Skeletal muscle satellite cell (primary cell): ENCODE results near the gene PSTPIP1.

Source experiments
- H3K27me3 ChIP-seq: 2 replicates; pipeline ENCODE4 v1.7.0; 2013; ENCODE audit warnings: low read length; ENCODE audit not compliant: control insufficient read depth, insufficient read depth
- H3K36me3 ChIP-seq: 2 replicates; pipeline ENCODE4 v1.7.0; 2013; ENCODE audit warnings: mild to moderate bottlenecking, control low read depth, low read length; ENCODE audit not compliant: insufficient read depth
- H3K4me1 ChIP-seq: 2 replicates; pipeline ENCODE4 v1.7.0; 2013; ENCODE audit warnings: low read length; ENCODE audit not compliant: control insufficient read depth, insufficient read depth
- H3K4me2 ChIP-seq: 2 replicates; pipeline ENCODE4 v1.7.0; 2013; ENCODE audit warnings: mild to moderate bottlenecking, low read length
- H3K4me3 ChIP-seq: 2 replicates; pipeline ENCODE4 v1.7.0; 2013; ENCODE audit warnings: low read length
- H3K9ac ChIP-seq: 2 replicates; pipeline ENCODE4 v1.7.0; 2013; ENCODE audit warnings: mild to moderate bottlenecking, low read depth, low read length, moderate library complexity
- H3K9me3 ChIP-seq: replicated peaks from 2 replicates; pipeline ENCODE4 v1.7.0; 2013; ENCODE audit warnings: mild to moderate bottlenecking, control low read depth, low read length

PSTPIP1 gene

GRCh38 chr15:77004189-77004588 lies 9.3 kb downstream of the PSTPIP1 start:
- H3K27me3 ChIP-seq: peaks cover 30% of the 10 kb centered on the region
- no peak overlapping the region for H3K9ac ChIP-seq
- no peaks in the 10 kb centered on the region for H3K9me3 ChIP-seq
- H3K36me3 ChIP-seq: no peaks in the 10 kb centered on the region
- no peak overlapping the region for H3K4me2 ChIP-seq
- H3K4me1 ChIP-seq: no peaks in the 10 kb centered on the region
- no peak overlapping the region for H3K4me3 ChIP-seq

DNA sequence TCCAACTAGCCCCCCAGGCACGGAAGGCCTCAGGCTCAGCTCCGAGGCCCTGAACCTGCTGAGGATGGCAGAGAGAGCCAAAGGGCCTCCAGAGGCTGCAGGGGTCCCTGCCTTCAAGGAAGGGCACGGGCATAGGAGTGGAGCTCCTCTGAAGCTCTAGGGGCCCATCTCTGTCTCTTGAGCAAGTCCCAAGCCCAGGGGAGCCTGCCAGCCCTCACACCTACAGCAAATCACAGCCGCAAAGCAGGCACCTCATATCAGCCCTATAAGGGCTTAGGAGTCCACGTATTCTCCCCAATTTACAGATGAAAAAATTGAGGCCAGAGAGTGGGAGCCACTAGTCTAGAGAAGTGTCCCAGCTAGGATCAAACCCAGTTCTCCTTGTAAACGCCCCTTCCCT lies 14.2 kb downstream of the PSTPIP1 start:
- H3K36me3 ChIP-seq: no peaks in the 10 kb centered on the region
- H3K4me3 ChIP-seq: no peak overlapping the region
- no peak overlapping the region for H3K4me2 ChIP-seq
- no peak overlapping the region for H3K9ac ChIP-seq
- H3K9me3 ChIP-seq: no peaks in the 10 kb centered on the region
- H3K4me1 ChIP-seq: no peaks in the 10 kb centered on the region
- peaks cover 39% of the 10 kb centered on the region for H3K27me3 ChIP-seq

DNA sequence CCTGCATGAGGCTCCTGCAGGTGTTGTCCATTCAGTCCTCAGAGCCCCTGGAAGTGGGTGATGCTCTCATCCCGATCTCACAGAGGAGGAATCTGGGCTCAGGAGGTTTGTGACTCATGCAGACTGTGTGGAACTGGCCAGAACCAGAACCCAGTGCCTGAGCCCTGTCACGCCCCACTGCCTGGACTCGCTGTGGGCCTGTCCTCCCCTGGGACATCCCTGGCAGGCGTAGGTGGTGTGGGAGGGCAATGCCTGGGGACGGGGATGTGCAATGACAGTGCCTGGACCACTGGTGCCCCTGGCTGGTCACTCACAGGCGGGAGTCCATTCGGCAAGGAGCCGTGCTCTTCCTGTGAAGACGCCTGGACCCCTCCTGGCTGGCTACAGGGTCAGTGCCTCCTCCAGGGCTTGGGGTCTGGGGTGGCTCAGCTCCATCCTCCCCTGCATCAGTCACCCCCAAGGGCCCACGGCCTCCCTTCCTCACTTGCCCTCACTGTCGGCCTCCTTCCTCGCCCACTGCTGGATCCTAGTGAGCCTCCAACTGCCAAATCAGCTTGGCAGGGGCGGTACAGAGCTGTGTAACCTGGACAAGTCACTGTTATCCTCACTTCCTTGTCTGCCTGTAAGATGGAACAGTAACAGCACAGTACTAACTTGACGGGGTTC lies 14.9 kb downstream of the PSTPIP1 start:
- Histone ChIP-seq H3K4me3 (no peak overlapping the region), H3K27me3 (peaks cover 39% of the 10 kb centered on the region), H3K4me1 (no peaks in the 10 kb centered on the region), H3K36me3 (no peaks in the 10 kb centered on the region), H3K9ac (no peak overlapping the region), H3K9me3 (no peaks in the 10 kb centered on the region), H3K4me2 (no peak overlapping the region)

- no peaks in the 10 kb centered on the region for H3K36me3 ChIP-seq
These were observed 15.4 kb downstream of the PSTPIP1 start for GRCh38 chr15:77010312-77010686.

GRCh38 chr15:77010857-77011256 lies 15.9 kb downstream of the PSTPIP1 start:
- Histone ChIP-seq H3K27me3 (peaks cover 35% of the 10 kb centered on the region), H3K9me3 (no peaks in the 10 kb centered on the region), H3K9ac (no peak overlapping the region), H3K36me3 (no peaks in the 10 kb centered on the region), H3K4me3 (no peak overlapping the region), H3K4me1 (no peaks in the 10 kb centered on the region), H3K4me2 (no peak overlapping the region)

More at GRCh38 chr15:77010312-77010686, 15.4 kb downstream of the PSTPIP1 start:
- no peak overlapping the region for H3K9ac ChIP-seq
- no peaks in the 10 kb centered on the region for H3K4me1 ChIP-seq
- H3K27me3 ChIP-seq: peaks cover 39% of the 10 kb centered on the region
- H3K4me2 ChIP-seq: no peak overlapping the region
- no peak overlapping the region for H3K4me3 ChIP-seq
- H3K9me3 ChIP-seq: no peaks in the 10 kb centered on the region

DNA sequence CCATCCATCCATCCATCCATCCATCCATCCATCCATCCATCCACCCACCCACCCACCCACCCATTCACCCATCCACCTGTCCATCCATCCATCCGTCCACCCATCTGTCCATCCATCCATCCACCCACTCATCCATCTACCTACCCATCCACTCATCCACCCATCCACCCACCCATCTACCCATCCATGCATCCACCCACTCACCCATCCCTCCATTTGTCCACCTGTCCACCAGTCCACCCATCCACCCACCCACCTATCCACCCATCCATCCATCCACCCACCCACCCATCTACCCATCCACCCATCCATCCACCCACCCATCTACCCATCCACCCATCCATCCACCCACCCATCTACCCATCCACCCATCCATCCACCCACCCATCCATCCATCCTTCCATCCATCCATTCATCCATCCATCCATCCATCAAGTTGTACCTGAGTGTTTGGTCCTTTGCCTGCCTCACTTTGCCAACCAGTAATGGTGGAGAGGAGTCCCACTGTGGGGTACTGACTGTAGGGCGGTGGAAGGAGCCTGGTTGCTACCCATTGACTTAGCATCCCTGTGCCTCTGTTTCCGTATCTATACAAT lies 17.3 kb downstream of the PSTPIP1 start:
- peaks cover 25% of the 10 kb centered on the region for H3K27me3 ChIP-seq
- H3K9ac ChIP-seq: no peak overlapping the region
- no peaks in the 10 kb centered on the region for H3K4me1 ChIP-seq
- no peak overlapping the region for H3K4me2 ChIP-seq
- no peaks in the 10 kb centered on the region for H3K36me3 ChIP-seq
- H3K9me3 ChIP-seq: no peaks in the 10 kb centered on the region
- H3K4me3 ChIP-seq: no peak overlapping the region

GRCh38 chr15:77012868-77013267 lies 17.9 kb downstream of the PSTPIP1 start:
- peaks cover 24% of the 10 kb centered on the region for H3K27me3 ChIP-seq
- no peak overlapping the region for H3K4me3 ChIP-seq
- H3K9me3 ChIP-seq: no peaks in the 10 kb centered on the region
- H3K9ac ChIP-seq: no peak overlapping the region
- H3K4me2 ChIP-seq: no peak overlapping the region
- H3K36me3 ChIP-seq: no peaks in the 10 kb centered on the region
- no peaks in the 10 kb centered on the region for H3K4me1 ChIP-seq

- Histone ChIP-seq H3K4me3 (no peak overlapping the region), H3K9ac (no peak overlapping the region), H3K27me3 (peaks cover 18% of the 10 kb centered on the region), H3K36me3 (no peaks in the 10 kb centered on the region), H3K4me2 (no peak overlapping the region), H3K4me1 (no peaks in the 10 kb centered on the region), H3K9me3 (no peaks in the 10 kb centered on the region)
These were observed 18.8 kb downstream of the PSTPIP1 start for GRCh38 chr15:77013776-77014131.

DNA sequence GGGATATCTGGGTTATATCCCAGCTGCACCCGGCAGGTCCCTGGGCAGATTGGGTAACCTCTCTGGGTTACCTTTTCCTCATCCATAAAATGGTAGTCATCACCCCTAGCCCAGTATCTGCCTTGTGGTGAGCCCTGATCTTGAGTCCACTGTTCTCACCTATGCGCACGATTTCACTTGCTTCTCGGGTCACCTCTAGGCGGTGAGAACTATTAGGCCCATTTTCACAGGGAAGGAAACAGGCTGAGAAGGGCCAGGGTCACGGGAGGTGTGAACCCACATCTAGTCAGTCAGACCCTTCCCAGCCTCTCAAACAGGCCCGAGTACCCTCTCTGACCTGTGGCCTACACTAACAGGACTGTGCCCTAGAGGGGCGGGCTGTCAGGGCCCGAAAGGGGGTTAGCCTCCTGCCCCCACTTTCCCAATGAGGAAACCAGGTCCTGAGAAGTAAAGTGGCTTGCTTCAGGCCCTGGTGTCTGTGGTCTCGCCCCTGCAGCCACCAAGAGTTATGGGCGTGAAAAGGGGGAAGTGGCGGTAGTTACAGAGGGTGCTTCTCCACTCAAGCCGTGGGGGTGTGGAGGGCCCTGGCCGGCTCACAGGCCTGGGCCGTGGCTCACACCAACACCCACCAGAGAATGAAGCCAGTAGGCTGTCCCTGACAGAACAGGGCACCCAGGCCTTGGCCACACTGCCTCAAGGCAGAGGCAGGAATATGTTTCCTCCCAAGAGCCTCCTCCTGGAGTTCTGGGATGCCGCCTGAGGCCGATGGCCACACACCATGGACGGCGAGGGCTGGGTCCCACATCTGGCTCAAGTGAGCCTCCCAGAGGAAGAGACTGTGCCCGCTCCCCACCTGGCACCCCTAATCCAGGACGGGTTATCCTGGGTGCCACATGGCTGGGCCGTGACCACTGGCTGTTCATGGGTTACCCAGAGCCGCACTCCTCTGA lies 19.5 kb downstream of the PSTPIP1 start:
- H3K4me1 ChIP-seq: no peaks in the 10 kb centered on the region
- H3K36me3 ChIP-seq: no peaks in the 10 kb centered on the region
- no peak overlapping the region for H3K9ac ChIP-seq
- H3K27me3 ChIP-seq: peaks cover 12% of the 10 kb centered on the region
- no peak overlapping the region for H3K4me2 ChIP-seq
- no peaks in the 10 kb centered on the region for H3K9me3 ChIP-seq
- H3K4me3 ChIP-seq: no peak overlapping the region

- Histone ChIP-seq H3K9me3 (no peaks in the 10 kb centered on the region), H3K27me3 (peaks cover 4% of the 10 kb centered on the region), H3K36me3 (no peaks in the 10 kb centered on the region), H3K9ac (no peak overlapping the region), H3K4me1 (no peaks in the 10 kb centered on the region), H3K4me2 (no peak overlapping the region), H3K4me3 (no peak overlapping the region)
These were observed 20.9 kb downstream of the PSTPIP1 start for GRCh38 chr15:77015646-77016320.

- Histone ChIP-seq H3K4me3 (no peak overlapping the region), H3K4me2 (no peak overlapping the region), H3K9me3 (no peaks in the 10 kb centered on the region), H3K36me3 (no peaks in the 10 kb centered on the region), H3K9ac (no peak overlapping the region), H3K27me3 (no peaks in the 10 kb centered on the region), H3K4me1 (no peaks in the 10 kb centered on the region)
These were observed 21.4 kb downstream of the PSTPIP1 start for GRCh38 chr15:77016321-77016695.
